AG04449 (cell line): ENCODE results near the gene MRNIP.

Experiments
- CTCF ChIA-PET: fragments of 350-600 bp; formaldehyde crosslinking; extraction: SDS; loops from one replicate; lab custom pipeline; 2021; ENCODE audit warnings: antibody characterized with exemption; lab: Yijun Ruan, JAX
- POLR2A ChIA-PET: fragments of 400-600, 350-600 bp; formaldehyde crosslinking; extraction: SDS; loops from one replicate; lab custom pipeline; 2020; ENCODE audit warnings: antibody characterized with exemption, inconsistent platforms; lab: Yijun Ruan, JAX
- DNase-seq: peaks from one replicate; pipeline ENCODE4 v3.0.0-alpha.2; 2010; ENCODE audit warnings: low read depth, low spot score
- H3K4me3 ChIP-seq: 2 replicates; pipeline ENCODE4 v1.5.1; 2011; ENCODE audit warnings: low read depth, mild to moderate bottlenecking, control low read depth, low read length
- TF ChIP-seq, protein P1 (sequence below): IDR thresholded peaks from one replicate; pipeline ENCODE4 v1.5.1; 2011; ENCODE audit warnings: mild to moderate bottlenecking, moderate library complexity, low read length, control low read depth, inconsistent platforms; ENCODE audit not compliant: insufficient read depth; ENCODE audit errors: missing control alignments

The MRNIP gene

DNA sequence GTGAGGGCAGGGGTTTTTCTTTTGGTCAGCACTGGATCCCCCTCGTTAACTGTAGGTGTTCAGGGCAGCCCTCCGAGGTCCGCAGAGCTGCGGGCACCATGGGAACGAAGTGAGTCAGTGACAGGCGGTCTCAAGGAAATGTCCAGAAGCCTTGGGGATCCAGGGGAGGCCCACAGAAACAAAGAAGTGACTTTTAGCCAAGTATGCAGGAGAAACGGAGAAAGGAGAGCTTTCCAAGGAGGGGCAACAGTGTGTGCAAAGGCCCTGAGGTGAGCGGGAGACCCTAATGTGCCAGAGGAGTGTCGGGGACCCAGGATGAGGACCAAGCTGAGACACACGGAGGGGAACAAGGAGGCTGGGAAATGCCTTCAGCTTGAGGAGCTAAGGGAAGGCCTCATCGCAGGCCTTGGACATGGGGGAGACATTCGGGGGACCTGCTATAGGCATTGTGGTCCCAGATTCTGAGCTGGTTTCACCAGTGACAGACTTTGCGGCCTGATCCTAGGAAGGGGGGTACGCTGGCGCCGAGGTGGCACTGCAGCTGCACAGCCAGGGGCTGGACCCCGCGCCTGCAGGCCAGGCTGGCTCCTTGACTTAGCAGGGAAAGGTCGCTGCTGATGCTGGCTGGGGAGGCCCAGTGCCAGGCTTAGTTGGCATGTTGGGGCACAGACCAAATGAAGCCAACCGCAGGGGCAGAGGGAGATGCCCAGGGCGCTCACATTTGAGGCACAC is 61.6 kb downstream of the MRNIP start:
- POLR2A ChIA-PET, result interaction anchor here (0.6 to 1.3 kb wide), 2 partner anchors 25 to 65 kb away, joined by 3 read pairs; no protein-coding TSS in a partner anchor
- DNase-seq, result no peak
- peak overlapping the region; percentile 64; the same call in 1 of the 2 replicates for H3K4me3 ChIP-seq
- CTCF ChIA-PET, result interaction anchor here (0.6 to 4.8 kb wide), 28 partner anchors 8 to 175 kb away, joined by 3 to 29 read pairs (median 4); partner anchors contain the start of genes CBY3, MAML1, MGAT4B and SQSTM1
- TF ChIP-seq, protein P1, sequence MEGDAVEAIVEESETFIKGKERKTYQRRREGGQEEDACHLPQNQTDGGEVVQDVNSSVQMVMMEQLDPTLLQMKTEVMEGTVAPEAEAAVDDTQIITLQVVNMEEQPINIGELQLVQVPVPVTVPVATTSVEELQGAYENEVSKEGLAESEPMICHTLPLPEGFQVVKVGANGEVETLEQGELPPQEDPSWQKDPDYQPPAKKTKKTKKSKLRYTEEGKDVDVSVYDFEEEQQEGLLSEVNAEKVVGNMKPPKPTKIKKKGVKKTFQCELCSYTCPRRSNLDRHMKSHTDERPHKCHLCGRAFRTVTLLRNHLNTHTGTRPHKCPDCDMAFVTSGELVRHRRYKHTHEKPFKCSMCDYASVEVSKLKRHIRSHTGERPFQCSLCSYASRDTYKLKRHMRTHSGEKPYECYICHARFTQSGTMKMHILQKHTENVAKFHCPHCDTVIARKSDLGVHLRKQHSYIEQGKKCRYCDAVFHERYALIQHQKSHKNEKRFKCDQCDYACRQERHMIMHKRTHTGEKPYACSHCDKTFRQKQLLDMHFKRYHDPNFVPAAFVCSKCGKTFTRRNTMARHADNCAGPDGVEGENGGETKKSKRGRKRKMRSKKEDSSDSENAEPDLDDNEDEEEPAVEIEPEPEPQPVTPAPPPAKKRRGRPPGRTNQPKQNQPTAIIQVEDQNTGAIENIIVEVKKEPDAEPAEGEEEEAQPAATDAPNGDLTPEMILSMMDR, result no peak

DNA sequence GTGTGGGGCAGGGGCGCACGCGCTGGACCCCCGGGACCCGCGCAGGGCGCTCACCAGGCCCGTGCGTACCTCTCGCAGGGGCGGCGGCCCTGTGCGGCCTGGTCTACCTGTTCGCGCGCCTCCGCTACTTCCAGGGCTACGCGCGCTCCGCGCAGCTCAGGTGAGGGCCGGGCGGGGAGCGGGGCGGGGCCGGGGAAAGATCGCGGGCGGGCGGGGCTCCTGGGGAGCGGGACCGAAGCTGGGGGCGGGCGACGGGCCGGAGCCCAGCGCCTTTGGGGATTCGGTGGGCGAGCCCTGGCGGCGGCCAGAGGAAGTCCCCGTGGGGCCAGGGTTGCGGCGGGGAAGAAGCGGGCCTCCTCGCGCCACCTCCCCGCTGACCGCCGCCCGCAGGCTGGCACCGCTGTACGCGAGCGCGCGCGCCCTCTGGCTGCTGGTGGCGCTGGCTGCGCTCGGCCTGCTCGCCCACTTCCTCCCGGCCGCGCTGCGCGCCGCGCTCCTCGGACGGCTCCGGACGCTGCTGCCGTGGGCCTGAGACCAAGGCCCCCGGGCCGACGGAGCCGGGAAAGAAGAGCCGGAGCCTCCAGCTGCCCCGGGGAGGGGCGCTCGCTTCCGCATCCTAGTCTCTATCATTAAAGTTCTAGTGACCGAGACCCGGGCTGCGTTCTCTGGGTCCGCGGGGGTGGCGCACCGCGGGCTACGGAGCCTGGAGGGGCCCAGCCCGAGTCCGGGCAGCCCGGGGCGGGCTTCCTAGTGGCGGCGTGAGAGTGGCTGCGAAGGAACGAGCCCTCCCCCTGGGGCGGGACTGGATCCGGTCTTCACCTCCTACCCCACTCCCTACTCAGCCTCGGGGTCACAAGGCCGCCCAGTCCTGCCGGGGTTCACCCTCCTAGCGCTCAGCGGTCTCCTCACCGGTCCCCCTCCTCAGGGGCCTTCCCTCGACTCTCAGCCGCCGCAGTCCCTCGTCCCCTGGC is 62.5 kb downstream of the MRNIP start:
- ChIA-PET POLR2A (interaction anchor here (0.6 to 1.3 kb wide), 4 partner anchors 9 to 64 kb away, joined by 3 read pairs; no protein-coding TSS in a partner anchor), CTCF (interaction anchor here (0.6 to 4.8 kb wide), 29 partner anchors 8 to 174 kb away, joined by 3 to 29 read pairs (median 4); partner anchors contain the start of genes CBY3, MAML1, MGAT4B and SQSTM1)
- DNase-seq, result no peak
- TF ChIP-seq, protein P1, result peak; percentile 73
- H3K4me3 ChIP-seq, result peak overlapping the region; percentile 64

DNA sequence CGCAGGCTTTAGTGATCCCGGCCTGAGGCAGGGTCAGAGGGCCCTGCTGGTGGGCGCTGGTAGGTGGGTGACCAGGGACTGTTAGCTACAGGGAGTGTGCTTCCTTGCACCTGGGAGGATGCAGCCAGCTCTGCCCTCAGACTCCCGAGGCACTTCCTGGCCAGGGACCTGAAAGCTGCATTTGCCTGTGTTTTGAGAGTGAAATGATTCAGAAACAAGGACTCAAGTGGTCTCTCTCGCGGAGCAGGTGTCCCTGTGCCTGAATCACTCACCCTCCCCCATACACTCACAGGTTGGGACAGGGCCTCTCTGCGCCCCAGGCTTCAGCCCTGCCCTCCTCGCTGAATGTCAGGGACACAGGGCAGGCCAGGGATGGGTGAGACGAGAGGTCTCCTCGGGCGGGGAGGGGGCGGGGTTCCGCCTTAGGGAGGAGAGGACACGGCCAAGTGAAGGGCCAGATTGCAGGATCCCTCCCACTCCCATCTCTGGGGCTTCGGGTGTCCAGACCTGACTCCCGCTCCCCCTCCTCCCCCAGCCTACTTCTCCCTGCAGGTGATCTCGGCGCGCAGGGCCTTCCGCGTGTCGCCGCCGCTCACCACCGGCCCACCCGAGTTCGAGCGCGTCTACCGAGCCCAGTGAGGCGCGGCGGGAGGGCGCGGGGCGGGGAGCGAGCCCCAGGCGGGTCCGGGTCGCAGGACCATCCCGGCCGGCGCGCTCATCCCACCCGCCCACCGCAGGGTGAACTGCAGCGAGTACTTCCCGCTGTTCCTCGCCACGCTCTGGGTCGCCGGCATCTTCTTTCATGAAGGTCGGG is 63.4 kb downstream of the MRNIP start:
- peak overlapping the region; percentile 64 for H3K4me3 ChIP-seq
- CTCF ChIA-PET, result interaction anchor here (0.7 to 4.8 kb wide), 15 partner anchors 7 to 92 kb away, joined by 3 to 29 read pairs (median 6); partner anchors contain the start of genes MGAT4B and SQSTM1
- TF ChIP-seq, protein P1, result no peak
- DNase-seq, result no peak
- POLR2A ChIA-PET, result interaction anchor here (0.7 to 0.9 kb wide), 2 partner anchors 10 to 28 kb away, joined by 3 read pairs; no protein-coding TSS in a partner anchor

DNA sequence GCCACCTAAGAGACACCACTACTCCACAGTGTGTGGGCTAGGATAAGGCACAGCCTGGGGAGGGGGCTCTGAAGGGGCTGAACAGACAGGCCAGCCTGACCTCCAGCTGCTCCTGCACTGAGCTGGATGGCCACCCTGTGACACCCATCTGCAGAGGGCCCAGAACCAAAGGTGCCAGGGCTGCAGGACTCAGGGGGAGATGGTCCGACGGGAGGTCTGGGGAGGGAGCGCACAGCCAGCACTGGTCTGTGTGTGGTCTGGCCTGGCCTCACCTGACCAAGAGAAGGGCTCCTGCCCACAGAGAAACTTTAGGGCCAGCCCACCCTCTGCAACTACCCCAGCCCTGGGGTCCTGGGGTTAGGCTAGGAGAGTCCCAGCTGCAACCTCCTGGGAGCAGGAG is 64.0 kb downstream of the MRNIP start:
- POLR2A ChIA-PET, result no interaction called here
- CTCF ChIA-PET, result interaction anchor here (0.7 to 4.8 kb wide), 5 partner anchors 10 to 32 kb away, joined by 3 to 29 read pairs (median 6); partner anchors contain the start of gene MGAT4B
- no peak for DNase-seq
- TF ChIP-seq, protein P1, result no peak
- no peak overlapping the region for H3K4me3 ChIP-seq

DNA sequence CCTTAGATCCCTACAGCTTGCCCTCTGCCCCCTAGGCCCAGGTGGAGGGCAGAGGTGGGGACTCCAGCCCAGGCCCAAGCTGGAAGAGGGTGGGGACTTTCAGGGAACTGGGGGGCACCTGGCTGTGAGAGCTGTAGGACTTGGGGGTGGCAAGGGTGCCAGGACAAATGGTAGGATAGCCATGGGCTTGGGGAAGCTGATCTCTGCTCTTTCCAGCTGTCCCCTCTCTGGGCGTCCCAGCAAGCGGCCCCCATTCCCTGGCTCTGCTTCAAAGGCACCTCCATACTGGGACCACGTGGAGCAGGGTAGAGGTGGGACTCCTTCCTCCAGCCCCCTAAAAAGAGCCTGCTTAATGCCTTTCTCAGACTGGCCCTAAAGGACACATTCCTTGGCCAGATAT is 64.4 kb downstream of the MRNIP start:
- no peak for DNase-seq
- H3K4me3 ChIP-seq, result no peak overlapping the region; the same call in 1 of the 2 replicates
- TF ChIP-seq, protein P1, result no peak
- POLR2A ChIA-PET, result no interaction called here
- CTCF ChIA-PET, result interaction anchor here (1.0 to 4.8 kb wide), 6 partner anchors 11 to 114 kb away, joined by 3 to 29 read pairs (median 7); partner anchors contain the start of gene MGAT4B
